ENCODE results near the gene REM2.

The REM2 gene

DNA sequence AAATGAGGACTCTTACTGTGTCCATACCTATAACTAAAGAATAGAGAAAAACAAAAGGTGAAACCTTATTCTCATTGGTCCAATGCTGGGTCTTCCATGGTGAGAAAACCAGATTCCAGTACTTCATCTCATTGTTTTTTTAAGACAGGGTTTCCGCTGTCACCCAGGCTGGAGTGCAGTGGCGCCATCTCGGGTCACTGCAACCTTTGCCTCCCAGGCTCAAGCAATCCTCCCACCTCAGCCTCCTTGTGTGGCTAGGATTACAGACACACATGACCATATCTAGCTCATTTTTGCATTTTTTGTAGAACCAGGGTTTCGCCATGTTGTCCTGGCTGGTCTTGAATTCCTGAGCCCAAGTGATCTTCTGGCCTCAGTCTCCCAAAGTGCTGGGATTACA, 22.6 kb downstream of the REM2 start:
- TF ChIP-seq, protein P1, sequence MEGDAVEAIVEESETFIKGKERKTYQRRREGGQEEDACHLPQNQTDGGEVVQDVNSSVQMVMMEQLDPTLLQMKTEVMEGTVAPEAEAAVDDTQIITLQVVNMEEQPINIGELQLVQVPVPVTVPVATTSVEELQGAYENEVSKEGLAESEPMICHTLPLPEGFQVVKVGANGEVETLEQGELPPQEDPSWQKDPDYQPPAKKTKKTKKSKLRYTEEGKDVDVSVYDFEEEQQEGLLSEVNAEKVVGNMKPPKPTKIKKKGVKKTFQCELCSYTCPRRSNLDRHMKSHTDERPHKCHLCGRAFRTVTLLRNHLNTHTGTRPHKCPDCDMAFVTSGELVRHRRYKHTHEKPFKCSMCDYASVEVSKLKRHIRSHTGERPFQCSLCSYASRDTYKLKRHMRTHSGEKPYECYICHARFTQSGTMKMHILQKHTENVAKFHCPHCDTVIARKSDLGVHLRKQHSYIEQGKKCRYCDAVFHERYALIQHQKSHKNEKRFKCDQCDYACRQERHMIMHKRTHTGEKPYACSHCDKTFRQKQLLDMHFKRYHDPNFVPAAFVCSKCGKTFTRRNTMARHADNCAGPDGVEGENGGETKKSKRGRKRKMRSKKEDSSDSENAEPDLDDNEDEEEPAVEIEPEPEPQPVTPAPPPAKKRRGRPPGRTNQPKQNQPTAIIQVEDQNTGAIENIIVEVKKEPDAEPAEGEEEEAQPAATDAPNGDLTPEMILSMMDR (conservative IDR thresholded peaks at IDR 0.05; ENCODE audit: low read length): no peak
- TF ChIP-seq EZH2phosphoT487 (IDR thresholded peaks at IDR 0.05; ENCODE audit: borderline replicate concordance): no peak
- no peaks in the 10 kb centered on the region for H3K9me2 ChIP-seq (replicated peaks; ENCODE audit: low read depth, low read length)
- H3K4me3 ChIP-seq (ENCODE audit: low read length, poor library complexity, severe bottlenecking): no peak overlapping the region
- no peaks in the 10 kb centered on the region for H3K79me2 ChIP-seq (ENCODE audit: insufficient read depth, low read length)
- H2AFZ ChIP-seq (ENCODE audit: low read length): no peak overlapping the region
- no peaks in the 10 kb centered on the region for H3K4me1 ChIP-seq (ENCODE audit: insufficient read depth, low read length, poor library complexity, severe bottlenecking)
- H3K9ac ChIP-seq (ENCODE audit: low read depth, low read length, poor library complexity, severe bottlenecking): no peak overlapping the region
- peaks cover 68% of the 10 kb centered on the region; the same call in 1 of the 2 replicates for H3K36me3 ChIP-seq (ENCODE audit: insufficient read depth, low read length)
- no peaks in the 10 kb centered on the region for H4K20me1 ChIP-seq (ENCODE audit: insufficient read depth, low read length, poor library complexity, severe bottlenecking)
- H3K4me2 ChIP-seq (ENCODE audit: low read depth, low read length, poor library complexity, severe bottlenecking): no peak overlapping the region
- H3F3A ChIP-seq (ENCODE audit: low read depth): no peaks in the 10 kb centered on the region
- no peaks in the 10 kb centered on the region for H3K27me3 ChIP-seq (ENCODE audit: insufficient read depth, low read length, poor library complexity, severe bottlenecking)
- H3K9me3 ChIP-seq (ENCODE audit: insufficient read depth, low read depth, low read length): no peaks in the 10 kb centered on the region

DNA sequence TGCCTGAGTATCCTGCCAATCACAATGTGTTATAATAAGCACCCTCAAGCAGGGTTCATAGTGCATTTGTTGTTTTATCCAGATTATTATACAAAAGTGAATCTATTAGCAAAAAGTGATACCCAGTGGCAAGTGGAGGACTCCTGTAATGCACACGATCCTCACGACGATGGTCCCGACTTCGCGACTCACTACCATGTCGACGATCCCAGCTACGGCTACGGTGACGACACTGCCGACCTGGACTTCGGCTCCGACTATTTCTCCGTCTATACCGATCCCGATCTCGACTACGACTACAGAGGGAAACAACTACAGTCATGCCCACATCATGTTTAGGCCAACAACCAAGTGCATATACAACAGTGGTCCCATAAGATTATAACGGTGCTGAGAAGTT, 23.1 kb downstream of the REM2 start:
- Histone ChIP-seq H4K20me1 (ENCODE audit: insufficient read depth, low read length, poor library complexity, severe bottlenecking) (no peaks in the 10 kb centered on the region), H3F3A (ENCODE audit: low read depth) (no peaks in the 10 kb centered on the region), H3K9ac (ENCODE audit: low read depth, low read length, poor library complexity, severe bottlenecking) (no peak overlapping the region), H3K4me2 (ENCODE audit: low read depth, low read length, poor library complexity, severe bottlenecking) (no peak overlapping the region), H3K79me2 (ENCODE audit: insufficient read depth, low read length) (0 out of 2 replicates have a peak, but pooled peaks cover under 1% of the 10 kb centered on the region), H2AFZ (ENCODE audit: low read length) (no peak overlapping the region), H3K27me3 (ENCODE audit: insufficient read depth, low read length, poor library complexity, severe bottlenecking) (no peaks in the 10 kb centered on the region), H3K4me3 (ENCODE audit: low read length, poor library complexity, severe bottlenecking) (no peak overlapping the region), H3K9me3 (ENCODE audit: insufficient read depth, low read depth, low read length) (no peaks in the 10 kb centered on the region), H3K4me1 (ENCODE audit: insufficient read depth, low read length, poor library complexity, severe bottlenecking) (no peaks in the 10 kb centered on the region), H3K36me3 (ENCODE audit: insufficient read depth, low read length) (peaks cover 64% of the 10 kb centered on the region; the same call in 1 of the 2 replicates), H3K9me2 (replicated peaks; ENCODE audit: low read depth, low read length) (no peaks in the 10 kb centered on the region)
- no peak for TF ChIP-seq EZH2phosphoT487 (IDR thresholded peaks at IDR 0.05; ENCODE audit: borderline replicate concordance)
- TF ChIP-seq, protein P1 (conservative IDR thresholded peaks at IDR 0.05; ENCODE audit: low read length): no peak

DNA sequence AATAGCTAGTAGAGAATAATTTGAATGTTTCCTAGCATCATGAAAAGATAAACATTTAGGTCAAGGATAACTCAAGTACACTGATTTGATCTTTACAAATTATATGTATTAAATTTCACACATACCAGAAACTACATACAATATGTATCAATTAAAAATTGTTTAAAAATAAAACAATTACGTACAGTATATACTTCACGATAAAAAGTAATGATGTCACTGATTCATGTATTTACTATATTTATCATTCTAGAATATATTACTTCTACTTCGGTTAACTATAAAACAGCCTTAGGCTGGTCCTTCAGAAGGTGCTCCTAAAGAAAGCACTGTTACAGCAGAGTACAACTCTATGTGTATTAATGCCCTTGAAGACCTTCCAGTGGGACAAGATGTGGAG, 24.4 kb downstream of the REM2 start:
- no peaks in the 10 kb centered on the region for H3K9me2 ChIP-seq (replicated peaks; ENCODE audit: low read depth, low read length)

More for the DNA sequence above, 24.4 kb downstream of the REM2 start:
- no peaks in the 10 kb centered on the region for H3K27me3 ChIP-seq (ENCODE audit: insufficient read depth, low read length, poor library complexity, severe bottlenecking)
- TF ChIP-seq, protein P1 (conservative IDR thresholded peaks at IDR 0.05; ENCODE audit: low read length): no peak
- TF ChIP-seq EZH2phosphoT487 (IDR thresholded peaks at IDR 0.05; ENCODE audit: borderline replicate concordance): no peak
- no peaks in the 10 kb centered on the region for H3F3A ChIP-seq (ENCODE audit: low read depth)
- H2AFZ ChIP-seq (ENCODE audit: low read length): no peak overlapping the region
- H3K4me1 ChIP-seq (ENCODE audit: insufficient read depth, low read length, poor library complexity, severe bottlenecking): no peaks in the 10 kb centered on the region
- peaks cover 6% of the 10 kb centered on the region for H4K20me1 ChIP-seq (ENCODE audit: insufficient read depth, low read length, poor library complexity, severe bottlenecking)
- no peak overlapping the region for H3K9ac ChIP-seq (ENCODE audit: low read depth, low read length, poor library complexity, severe bottlenecking)
- peaks cover 51% of the 10 kb centered on the region; the same call in 1 of the 2 replicates for H3K36me3 ChIP-seq (ENCODE audit: insufficient read depth, low read length)
- H3K4me3 ChIP-seq (ENCODE audit: low read length, poor library complexity, severe bottlenecking): no peak overlapping the region
- H3K79me2 ChIP-seq (ENCODE audit: insufficient read depth, low read length): peaks cover 14% of the 10 kb centered on the region; the same call in 1 of the 2 replicates
- H3K4me2 ChIP-seq (ENCODE audit: low read depth, low read length, poor library complexity, severe bottlenecking): no peak overlapping the region
- H3K9me3 ChIP-seq (ENCODE audit: insufficient read depth, low read depth, low read length): no peaks in the 10 kb centered on the region

Data from Loucy (cell line).